Measurements from ENCODE around the gene NTMT1.

The NTMT1 gene

DNA sequence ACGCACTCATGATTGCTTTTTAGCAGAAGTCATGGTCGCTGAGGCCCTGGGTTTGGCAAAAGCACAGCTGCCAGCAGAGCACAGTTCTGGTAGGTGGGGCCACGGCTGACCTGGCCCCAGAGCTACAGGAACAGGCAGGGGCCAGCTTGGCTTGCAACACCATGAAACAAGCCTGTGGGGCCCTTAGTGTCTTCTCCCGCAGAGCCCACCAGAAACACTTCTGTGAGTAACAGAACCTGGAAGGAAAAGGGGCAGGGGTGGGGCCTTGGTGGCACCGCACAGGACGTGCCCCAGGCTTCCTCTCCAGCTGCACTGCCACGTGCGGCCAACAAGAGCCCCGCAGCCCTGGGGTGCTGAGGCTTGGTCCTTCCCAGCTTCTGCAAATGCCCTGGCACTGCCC, 11.1 kb downstream of the NTMT1 start:
- no peak for DNase-seq (ENCODE audit: low read depth)

DNA sequence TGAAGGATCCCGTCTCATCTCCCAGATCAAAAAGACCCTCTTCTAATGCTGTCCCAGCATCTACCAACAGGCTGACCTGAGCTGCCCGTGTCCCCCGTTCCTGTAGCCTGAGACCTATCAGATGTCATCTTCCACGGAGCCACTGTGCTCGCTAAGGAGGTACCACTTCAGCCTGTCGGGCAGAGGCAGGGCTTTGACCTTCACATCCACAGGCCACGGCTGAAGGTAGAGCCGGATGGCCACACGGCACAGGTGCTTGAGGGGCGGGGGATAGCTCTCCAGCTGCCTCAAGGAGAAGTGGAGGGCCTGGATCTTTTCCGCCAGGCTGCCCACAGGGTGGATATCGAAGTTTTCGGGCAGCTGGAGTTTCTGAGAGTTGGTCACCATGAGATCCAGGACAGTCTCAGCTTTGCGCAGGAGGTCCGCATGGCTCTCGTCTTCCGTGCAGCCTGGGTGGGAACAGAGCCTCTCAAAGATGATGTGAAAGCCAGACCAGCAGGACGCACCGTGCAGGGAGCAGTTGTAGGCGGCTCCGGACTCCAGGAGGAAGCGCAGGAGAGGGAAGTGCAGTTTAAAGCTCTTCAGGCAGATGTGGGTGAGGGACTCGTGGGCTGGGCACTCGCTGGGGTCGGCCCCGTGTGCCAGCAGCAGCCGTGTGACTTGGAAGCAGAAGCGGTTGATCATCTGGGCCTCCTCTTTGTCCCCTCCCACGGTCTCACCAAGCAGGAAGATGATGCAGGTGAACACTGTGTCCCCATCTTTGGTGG, 11.9 kb downstream of the NTMT1 start:
- DNase-seq (ENCODE audit: low read depth): no peak

DNA sequence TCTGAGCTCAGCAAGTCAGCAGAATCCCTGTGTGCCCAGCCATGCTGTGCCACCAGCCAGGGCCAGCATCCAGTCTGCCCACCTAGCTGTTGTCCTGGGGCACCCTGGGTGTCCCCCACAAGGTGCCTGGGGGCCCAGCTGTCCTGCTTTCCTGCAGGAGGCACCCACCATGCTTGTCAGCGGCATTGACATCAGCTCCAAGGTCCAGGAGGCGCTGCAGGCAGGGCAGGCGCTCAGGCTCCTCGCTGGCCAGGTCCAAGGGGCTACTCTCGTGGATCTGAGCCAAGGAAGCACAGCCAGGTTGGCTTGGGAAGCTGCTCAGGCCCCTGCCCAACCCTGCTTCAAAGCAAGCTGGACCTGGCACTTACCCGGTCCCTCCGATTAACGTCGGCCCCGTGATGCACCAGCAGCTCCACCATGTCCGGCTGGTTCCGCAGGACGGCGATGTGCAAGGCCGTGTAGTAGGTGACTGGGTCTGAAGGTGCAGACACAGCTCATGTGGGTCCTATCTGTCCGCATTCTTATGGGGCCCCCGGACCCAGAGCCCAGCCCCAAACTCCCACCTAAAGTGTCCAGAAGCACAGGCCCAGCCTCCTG, 13.2 kb downstream of the NTMT1 start:
- no peak for DNase-seq (ENCODE audit: low read depth)

DNA sequence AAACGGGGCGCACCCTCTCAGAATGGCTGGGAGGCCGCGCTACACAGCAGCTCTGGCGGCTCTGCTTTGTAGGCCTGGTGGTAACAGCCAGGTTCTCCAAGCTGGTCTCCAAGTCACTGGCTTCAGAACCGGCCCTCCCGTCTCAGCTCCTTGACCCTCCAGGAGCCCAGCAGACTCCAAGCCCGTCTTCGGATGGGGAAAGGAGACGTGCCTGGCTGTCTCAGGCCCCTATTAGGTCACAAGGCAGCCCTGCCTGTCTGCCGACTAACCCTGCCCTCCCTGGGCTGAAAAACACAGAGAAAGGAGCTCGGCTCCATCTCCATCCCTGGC, 13.8 kb downstream of the NTMT1 start:
- DNase-seq (ENCODE audit: low read depth): no peak

GRCh38 chr9:129640086-129640870, 14.3 kb downstream of the NTMT1 start:
- no peak for DNase-seq (ENCODE audit: low read depth)

GRCh38 chr9:129640871-129641749, 15.1 kb downstream of the NTMT1 start:
- DNase-seq (ENCODE audit: low read depth): no peak

GRCh38 chr9:129641750-129642585, 16.0 kb downstream of the NTMT1 start, which contains the start of gene ASB6:
Gene ASB6 (minus strand): TSS chr9:129642151. CDS start chr9:129641999, 152 bp downstream.
- peak; percentile 78 for DNase-seq (ENCODE audit: low read depth)

GRCh38 chr9:129643706-129644105, 17.7 kb downstream of the NTMT1 start:
- DNase-seq (ENCODE audit: low read depth): no peak

DNA sequence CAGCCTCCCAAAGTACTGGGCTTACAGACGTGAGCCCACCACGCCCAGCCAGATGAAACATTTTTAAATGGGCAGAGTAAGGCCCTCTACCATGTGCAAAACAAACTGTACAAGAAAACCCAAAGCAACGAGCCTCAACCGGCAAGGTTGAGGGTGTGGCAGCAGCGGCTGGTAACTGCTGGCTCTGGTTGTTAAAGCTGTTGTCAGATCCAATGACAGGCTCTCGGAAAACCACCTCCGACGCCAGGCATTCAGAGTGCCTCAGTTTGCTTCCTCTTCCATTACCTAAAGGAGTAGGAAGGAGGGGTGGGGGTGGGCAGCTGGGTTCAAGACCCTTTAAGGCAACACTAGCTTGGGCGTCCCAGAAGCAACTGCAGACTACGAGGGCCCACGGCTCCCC, 18.4 kb downstream of the NTMT1 start:
- no peak for DNase-seq (ENCODE audit: low read depth)

GRCh38 chr9:129644902-129645301, 18.9 kb downstream of the NTMT1 start:
- DNase-seq (ENCODE audit: low read depth): no peak

DNA sequence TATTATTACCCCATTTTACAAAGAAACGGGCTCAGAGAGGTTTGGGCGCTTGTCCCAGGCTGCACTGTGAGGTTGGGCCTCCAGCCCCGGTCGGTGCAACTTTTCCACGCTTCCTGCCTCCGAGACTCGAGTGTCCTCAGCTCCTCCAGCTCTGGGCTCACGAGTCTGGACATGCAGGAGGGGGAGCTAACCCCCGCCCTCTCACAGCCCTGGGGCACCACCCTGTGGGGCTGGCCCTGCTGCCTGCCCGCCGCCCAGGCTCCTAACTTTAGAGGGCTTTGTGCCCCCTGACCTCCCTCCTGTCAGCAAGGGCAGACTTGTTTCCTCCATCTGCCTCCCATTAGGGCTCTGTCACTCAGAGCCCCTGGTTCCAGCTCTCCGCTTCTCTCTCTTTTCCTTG, 20.3 kb downstream of the NTMT1 start:
- DNase-seq (ENCODE audit: low read depth): no peak

DNA sequence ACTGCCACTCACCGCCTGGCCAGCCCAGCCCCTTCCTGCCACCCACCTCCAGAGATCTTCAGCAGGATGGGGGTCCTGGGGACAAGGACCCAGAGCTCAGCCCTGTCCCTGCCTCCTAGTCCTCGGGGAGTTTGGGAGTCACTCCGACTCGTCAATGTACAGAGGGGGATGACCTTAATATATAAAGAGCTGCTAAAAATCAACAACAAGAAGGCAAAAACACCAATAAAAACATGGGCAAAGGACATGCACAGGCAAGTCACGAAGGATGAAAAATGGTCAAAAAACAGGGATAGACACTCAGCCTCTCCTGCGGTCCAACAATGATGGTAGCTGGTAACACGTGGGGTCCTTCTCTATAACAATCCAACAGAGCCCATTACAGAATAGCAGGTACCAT, 20.7 kb downstream of the NTMT1 start:
- DNase-seq (ENCODE audit: low read depth): no peak

DNA sequence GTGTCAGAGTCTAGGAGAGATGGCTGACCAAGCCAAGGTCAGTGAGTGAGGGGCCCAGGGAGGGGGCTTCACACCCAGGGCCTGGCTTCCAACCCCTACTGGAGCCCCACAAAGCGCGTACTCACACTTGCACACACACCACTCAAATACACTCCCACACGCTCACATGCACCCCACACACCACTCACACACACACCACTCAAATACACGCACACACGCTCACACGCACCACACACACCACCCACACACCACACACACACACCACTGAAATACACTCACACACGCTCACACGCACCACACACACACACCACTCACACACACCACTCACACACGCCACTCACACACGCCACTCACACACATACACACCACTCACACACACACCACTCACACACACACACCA, 21.7 kb downstream of the NTMT1 start:
- no peak for DNase-seq (ENCODE audit: low read depth)

- DNase-seq (ENCODE audit: low read depth): no peak
These were observed 22.3 kb downstream of the NTMT1 start for GRCh38 chr9:129648092-129648763.

GRCh38 chr9:129648764-129649115, 22.8 kb downstream of the NTMT1 start:
- DNase-seq (ENCODE audit: low read depth): no peak

DNA sequence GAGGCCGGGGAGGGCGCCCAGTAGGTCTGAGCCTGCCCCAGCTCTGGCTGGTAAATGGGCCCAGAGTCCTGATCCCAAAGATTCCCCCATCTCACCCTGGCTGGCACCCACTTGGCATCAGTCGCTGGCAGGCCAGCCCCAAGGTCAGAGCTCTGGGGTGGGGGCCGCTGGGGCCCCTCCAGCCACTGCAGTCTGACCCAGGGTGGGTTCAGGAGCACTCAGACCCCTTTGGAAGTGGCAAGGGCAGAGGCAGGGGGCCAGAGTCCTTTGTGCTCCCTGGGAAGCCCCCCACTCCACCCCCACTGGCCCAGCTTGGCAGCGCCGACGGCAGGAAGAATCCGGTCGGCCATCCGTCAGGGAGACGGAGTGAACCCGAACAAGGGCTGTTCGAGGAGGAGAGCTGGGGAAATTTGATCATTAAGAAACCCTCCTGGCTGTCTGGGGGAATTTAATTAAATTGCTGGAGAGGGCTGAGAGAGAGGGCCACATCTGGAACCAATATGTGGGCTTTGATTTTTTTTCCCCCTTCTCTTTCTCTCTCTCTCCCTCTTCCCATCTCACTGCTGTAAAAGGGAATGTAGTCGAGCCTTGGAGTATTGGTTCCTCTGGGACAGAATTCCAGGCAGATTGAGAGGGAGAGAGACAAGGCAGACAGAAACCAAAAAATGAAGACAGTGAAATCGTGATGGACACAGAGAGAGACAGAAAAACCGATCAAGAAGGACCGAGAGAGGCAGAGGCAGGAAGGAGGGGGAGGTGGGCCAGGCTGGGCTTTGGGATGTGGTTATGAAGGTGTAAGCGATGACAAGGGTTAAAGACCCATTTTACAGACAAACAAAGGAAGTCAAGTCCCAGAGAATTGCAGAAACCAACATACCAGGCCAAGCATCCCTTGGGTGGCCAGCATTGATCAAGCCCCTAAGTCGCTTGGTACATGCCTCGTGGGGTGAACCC, 24.0 kb downstream of the NTMT1 start:
- no peak for DNase-seq (ENCODE audit: low read depth)

DNA sequence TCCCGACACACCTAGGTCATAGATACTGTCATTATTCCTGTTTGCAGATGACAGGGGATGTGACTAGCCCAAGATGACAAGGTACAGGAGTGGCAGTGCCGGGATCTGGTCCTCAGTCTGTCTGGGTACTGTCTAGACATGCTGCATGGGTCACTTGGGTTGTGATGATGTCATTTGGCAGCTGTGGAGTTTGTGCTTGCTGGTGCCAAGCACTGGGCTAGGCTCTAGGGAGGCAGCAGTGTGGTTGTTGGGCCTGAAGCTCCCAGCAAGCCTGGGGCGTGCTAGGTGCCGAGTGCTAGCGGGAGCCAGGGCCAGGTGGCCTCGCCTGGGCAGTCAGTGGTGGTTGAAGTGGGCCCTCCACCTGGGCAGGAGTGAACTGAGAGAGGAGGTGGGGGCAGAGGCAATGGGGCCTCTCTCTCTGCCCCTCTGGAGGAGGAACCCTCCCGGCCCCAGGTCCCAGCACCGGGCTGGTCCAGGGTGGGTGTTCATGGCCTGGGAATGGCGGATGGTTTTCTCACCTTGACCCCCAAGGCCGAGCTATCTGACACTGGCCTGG, 24.8 kb downstream of the NTMT1 start:
- no peak for DNase-seq (ENCODE audit: low read depth)

DNA sequence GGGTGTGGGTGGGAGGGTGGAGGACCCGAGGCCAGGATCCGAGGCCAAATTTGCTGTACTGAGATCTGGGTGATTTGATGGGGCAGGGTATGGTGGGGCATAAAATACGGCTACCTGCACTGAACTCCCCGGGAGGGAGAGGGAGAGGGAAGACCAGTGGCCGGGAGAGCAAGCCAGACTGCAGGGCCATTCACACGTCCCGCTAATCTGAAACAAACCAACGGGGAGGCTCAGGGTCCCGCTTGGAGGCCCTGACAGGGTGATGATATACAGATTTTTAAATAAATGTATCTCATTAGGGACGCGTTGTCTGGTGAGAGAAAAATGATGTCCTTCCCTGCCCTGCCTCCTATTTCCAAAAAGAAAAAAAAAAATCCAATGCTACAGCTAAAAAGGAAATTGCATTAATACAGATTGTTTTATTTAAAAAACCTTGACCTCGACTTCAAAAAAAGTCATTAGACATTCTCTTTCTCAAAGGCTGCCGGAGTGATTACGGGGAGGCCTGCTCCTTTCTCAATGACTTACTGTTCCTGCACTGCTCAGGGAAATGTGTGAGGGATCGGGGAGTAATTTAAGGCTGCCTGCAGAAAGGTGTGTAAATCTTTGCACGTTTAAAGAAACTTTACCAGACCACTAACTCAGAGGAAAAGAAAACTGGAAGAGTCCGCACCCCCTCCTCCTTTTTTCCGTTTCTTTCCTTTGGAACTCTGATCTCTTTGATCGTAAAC, 28.0 kb downstream of the NTMT1 start:
- DNase-seq (ENCODE audit: low read depth): no peak

All from GM04503 (cell line).